ENCODE results near the gene INTS14.
"Not testable (repeated sequence)": the region's sequence is repeated elsewhere in the genome, so short reads cannot be mapped to it uniquely, and the experiment has no call there.

The INTS14 gene

GRCh38 chr15:65577129-65577996 is 33.6 kb downstream of the INTS14 start:
- DNase-seq, result no peak

- no peak for DNase-seq
These were observed 34.3 kb downstream of the INTS14 start for GRCh38 chr15:65576664-65577063.

- DNase-seq, result no peak
These were observed 39.0 kb downstream of the INTS14 start for GRCh38 chr15:65571971-65572370.

- no peak for DNase-seq
These were observed 41.2 kb downstream of the INTS14 start for GRCh38 chr15:65569728-65570127.

GRCh38 chr15:65561934-65562333 is 49.0 kb downstream of the INTS14 start:
- DNase-seq, result no peak

GRCh38 chr15:65559941-65560340 is 51.0 kb downstream of the INTS14 start:
- no peak for DNase-seq

- no peak for DNase-seq
These were observed 51.8 kb downstream of the INTS14 start for GRCh38 chr15:65558997-65559760.

- no peak for DNase-seq
These were observed 52.6 kb downstream of the INTS14 start for GRCh38 chr15:65558336-65558735.

GRCh38 chr15:65556622-65557021 is 54.3 kb downstream of the INTS14 start:
- no peak for DNase-seq

GRCh38 chr15:65553691-65554090 is 57.2 kb downstream of the INTS14 start:
- no peak for DNase-seq

- DNase-seq, result not testable (repeated sequence)
These were observed 58.1 kb downstream of the INTS14 start for GRCh38 chr15:65552851-65553250.

GRCh38 chr15:65551183-65551582 is 59.7 kb downstream of the INTS14 start:
- no peak for DNase-seq

GRCh38 chr15:65550681-65551098 is 60.2 kb downstream of the INTS14 start:
- no peak for DNase-seq

GRCh38 chr15:65549288-65549687 is 61.6 kb downstream of the INTS14 start:
- not testable (repeated sequence) for DNase-seq

- DNase-seq, result no peak
These were observed 63.1 kb downstream of the INTS14 start for GRCh38 chr15:65547841-65548240.

GRCh38 chr15:65541231-65541820 is 69.6 kb downstream of the INTS14 start:
- no peak for DNase-seq

- no peak for DNase-seq
These were observed 70.6 kb downstream of the INTS14 start for GRCh38 chr15:65540314-65540713.

- no peak for DNase-seq
These were observed 75.7 kb downstream of the INTS14 start for GRCh38 chr15:65535192-65535591.

GRCh38 chr15:65533057-65533756 is 77.7 kb downstream of the INTS14 start:
- DNase-seq, result no peak

GRCh38 chr15:65532738-65533051 is 78.2 kb downstream of the INTS14 start:
- DNase-seq, result no peak

- peak; percentile 93 for DNase-seq
These were observed 80.4 kb downstream of the INTS14 start, which contains the start of gene HACD3 for GRCh38 chr15:65530318-65531111. HACD3 (plus strand) TSS chr15:65530463; CDS start chr15:65530632, 169 bp downstream.

GRCh38 chr15:65529762-65530317 is 81.1 kb downstream of the INTS14 start:
- DNase-seq, result no peak

Measured in activated CD4-positive, alpha-beta T cell treated with anti-CD3 and anti-CD28 coated beads for 48 hours (primary cell).